HepG2 (cell line): Measurements from ENCODE around the gene HECTD1. TPM values are rescaled to one million over a fixed set of nuclear protein-coding genes. Genes with fewer than 3 reads are reported as not detected.
A peak's percentile ranks its signal among the peaks of the same experiment; 100 is the strongest.

Source experiments
- CCDC6 ChIP-seq: sonication (generic); formaldehyde crosslinking; IDR thresholded peaks from 2 replicates; pipeline ENCODE4 v1.8.1; 2022; ENCODE audit warnings: mild to moderate bottlenecking, missing genetic modification reagents, moderate library complexity
- FOXP1 ChIP-seq, 2 experiments: fragments of 450-650 bp in 1 of 2; IDR thresholded peaks; 2 replicates each; pipeline ENCODE4 v1.6.1; 2017 to 2018; ENCODE audit warnings: antibody characterized with exemption in 1 of 2
- IKZF4 ChIP-seq: sonication (generic); formaldehyde crosslinking; IDR thresholded peaks from 2 replicates; pipeline ENCODE4 v1.5.1; 2020; ENCODE audit warnings: borderline replicate concordance, mild to moderate bottlenecking, low read depth, missing genetic modification reagents; ENCODE audit errors: not compliant biosample characterization
- KLF15 ChIP-seq: sonication (generic); formaldehyde crosslinking; IDR thresholded peaks from 2 replicates; pipeline ENCODE4 v1.8.1; 2023; ENCODE audit warnings: borderline replicate concordance, mild to moderate bottlenecking, inconsistent platforms, missing genetic modification reagents, mixed read lengths
- MTA1 ChIP-seq: sonication (generic); formaldehyde crosslinking; IDR thresholded peaks from 2 replicates; pipeline ENCODE4 v1.4.0; 2020; ENCODE audit warnings: missing genetic modification reagents, mild to moderate bottlenecking, borderline replicate concordance
- NCOR1 ChIP-seq: fragments of 200-600 bp; sonication (generic); IDR thresholded peaks from 2 replicates; pipeline ENCODE4 v1.7.0; 2017; ENCODE audit warnings: antibody characterized with exemption, low read length, borderline replicate concordance
- SPEN ChIP-seq: sonication (generic); formaldehyde crosslinking; IDR thresholded peaks from 2 replicates; pipeline ENCODE4 v1.5.1; 2020; ENCODE audit warnings: low read depth, mild to moderate bottlenecking, missing genetic modification reagents
- SRY ChIP-seq: sonication (generic); formaldehyde crosslinking; IDR thresholded peaks from 2 replicates; pipeline ENCODE4 v1.8.0; 2022; ENCODE audit warnings: mild to moderate bottlenecking, missing genetic modification reagents
- ZBTB38 ChIP-seq: sonication (generic); formaldehyde crosslinking; IDR thresholded peaks from 2 replicates; pipeline ENCODE4 v1.5.1; 2020; ENCODE audit warnings: mild to moderate bottlenecking, missing genetic modification reagents
- ZFP36L2 ChIP-seq: sonication (generic); formaldehyde crosslinking; IDR thresholded peaks from 2 replicates; pipeline ENCODE4 v1.4.0; 2020; ENCODE audit warnings: missing genetic modification reagents
- ZNF234 ChIP-seq: sonication (generic); formaldehyde crosslinking; conservative IDR thresholded peaks from 2 replicates; pipeline ENCODE4 v1.5.1; 2020; ENCODE audit warnings: mild to moderate bottlenecking, missing genetic modification reagents
- ZNF598 ChIP-seq: sonication (generic); formaldehyde crosslinking; IDR thresholded peaks from 2 replicates; pipeline ENCODE4 v1.5.1; 2020; ENCODE audit warnings: mild to moderate bottlenecking, missing genetic modification reagents, borderline replicate concordance
- ZNF7 ChIP-seq: IDR thresholded peaks from 2 replicates; pipeline ENCODE4 v1.6.1; 2016; ENCODE audit warnings: missing biosample characterization, missing genetic modification reagents
- ZNF883 ChIP-seq: sonication (generic); formaldehyde crosslinking; IDR thresholded peaks from 2 replicates; pipeline ENCODE4 v1.5.1; 2020; ENCODE audit warnings: mild to moderate bottlenecking, missing genetic modification reagents; ENCODE audit errors: not compliant biosample characterization
- polyA plus RNA-seq, 8 experiments: library from polyadenylated mRNA; depleted of rRNA in 3 of 8; stranded (reverse) in 7 of 8; unstranded in 1 of 8; fragments of >200 nt; fragmentation: Illumina TruSeq in 4 of 8; extraction: Trizol in 4 of 8; gene quantifications; 2 replicates each; pipeline versions ENCODE4 v1.2.1 to v1.2.3, GENCODE V29; 2011 to 2016; ENCODE audit warnings: low read depth in 4 of 8, missing spikeins in 1 of 8, mixed read lengths in 1 of 8; ENCODE audit not compliant: insufficient read depth in 1 of 8
- total RNA-seq, 5 experiments: library from RNA; depleted of rRNA; stranded (reverse); fragments of >200 nt; fragmentation: Illumina TruSeq; extraction: Trizol; gene quantifications; 2 replicates each; pipeline ENCODE4 v1.2.3, GENCODE V29; 2016; ENCODE audit warnings: low read depth in 1 of 5
- TF ChIP-seq, protein P1 (sequence below): sonication (generic); IDR thresholded peaks from 2 replicates; pipeline ENCODE4 v1.6.1; 2016; ENCODE audit warnings: low read depth, borderline replicate concordance
- TF ChIP-seq, protein P2 (sequence below): sonication (generic); formaldehyde crosslinking; IDR thresholded peaks from 2 replicates; pipeline ENCODE4 v1.8.0; 2022; ENCODE audit warnings: missing genetic modification reagents, low read depth, mild to moderate bottlenecking, borderline replicate concordance
- TF ChIP-seq, protein P3 (sequence below): sonication (generic); formaldehyde crosslinking; IDR thresholded peaks from 2 replicates; pipeline ENCODE4 v1.5.0; 2020; ENCODE audit warnings: missing genetic modification reagents
- TF ChIP-seq, protein P4 (sequence below): sonication (generic); formaldehyde crosslinking; IDR thresholded peaks from 2 replicates; pipeline ENCODE4 v1.8.1; 2023; ENCODE audit warnings: mild to moderate bottlenecking, inconsistent platforms, moderate library complexity, missing genetic modification reagents, borderline replicate concordance

Gene HECTD1
- total and polyA plus RNA-seq, 2 of the 13 experiments (the other 11 are each of a cell fraction or from before 2014, with no cell fraction given) = 312 to 560 TPM

DNA sequence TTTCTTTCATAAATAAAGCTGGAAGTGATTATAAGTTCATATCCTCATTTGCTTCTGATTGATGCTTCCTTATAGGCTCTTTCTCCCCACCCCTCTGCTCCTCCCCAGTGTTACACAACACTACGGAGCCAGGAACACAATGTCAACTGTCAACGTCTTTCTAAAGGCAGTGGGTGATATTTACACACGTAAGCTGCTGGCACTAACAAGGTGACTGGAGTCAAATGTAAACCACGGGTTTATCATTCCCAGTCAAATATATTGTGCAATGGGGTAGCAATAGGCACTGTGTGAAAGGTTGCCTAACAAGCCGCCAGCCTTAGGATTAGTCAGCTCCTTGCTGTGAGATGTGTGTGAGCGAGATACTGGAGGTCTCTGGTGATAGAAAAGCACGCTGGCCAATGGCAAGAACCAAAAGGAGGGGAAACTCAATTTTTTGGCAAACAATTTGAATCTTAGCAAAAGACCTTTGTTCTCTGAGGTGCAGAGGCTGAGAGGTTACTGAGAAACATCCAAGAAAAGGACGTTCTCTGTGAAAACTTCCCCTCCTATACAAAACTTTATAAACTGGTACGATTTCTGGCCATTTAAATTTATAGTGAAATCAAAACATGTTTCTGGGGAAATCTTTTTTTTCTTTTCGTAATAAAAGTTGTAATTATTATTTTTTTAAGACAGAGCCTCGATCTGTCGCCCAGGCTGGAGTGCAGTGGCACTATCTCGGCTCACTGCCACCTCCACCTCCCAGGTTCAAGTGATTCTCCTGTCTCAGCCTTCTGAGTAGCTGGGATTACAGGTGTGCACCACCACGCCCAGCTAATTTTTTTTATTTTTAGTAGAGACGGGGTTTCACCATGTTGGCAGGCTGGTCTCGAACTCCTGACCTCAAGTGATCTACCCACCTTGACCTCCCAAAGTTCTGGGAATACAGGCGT, 22.3 kb upstream of the HECTD1 start (continued):
- no peak for TF ChIP-seq SRY (CRISPR knock-in tag)
- peak; percentile 100 for TF ChIP-seq FOXP1 (IDR thresholded peaks at IDR 0.05)
- peak; percentile 100 for TF ChIP-seq FOXP1 (CRISPR knock-in tag; IDR thresholded peaks at IDR 0.05)
- TF ChIP-seq ZNF234 (CRISPR knock-in tag) = no peak
- TF ChIP-seq, protein P1, sequence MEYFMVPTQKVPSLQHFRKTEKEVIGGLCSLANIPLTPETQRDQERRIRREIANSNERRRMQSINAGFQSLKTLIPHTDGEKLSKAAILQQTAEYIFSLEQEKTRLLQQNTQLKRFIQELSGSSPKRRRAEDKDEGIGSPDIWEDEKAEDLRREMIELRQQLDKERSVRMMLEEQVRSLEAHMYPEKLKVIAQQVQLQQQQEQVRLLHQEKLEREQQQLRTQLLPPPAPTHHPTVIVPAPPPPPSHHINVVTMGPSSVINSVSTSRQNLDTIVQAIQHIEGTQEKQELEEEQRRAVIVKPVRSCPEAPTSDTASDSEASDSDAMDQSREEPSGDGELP = peak; percentile 98
- peak; percentile 74; the same call in 1 of the 2 replicates for TF ChIP-seq ZNF7 (CRISPR knock-in tag)
- peak; percentile 100 for TF ChIP-seq CCDC6
- peak; percentile 92 for TF ChIP-seq ZFP36L2 (CRISPR knock-in tag)
- TF ChIP-seq ZNF598 (CRISPR knock-in tag) = peak; percentile 82; the same call in 1 of the 2 replicates
- TF ChIP-seq ZNF883 (CRISPR knock-in tag) = peak; percentile 95
- peak; percentile 98 for TF ChIP-seq ZBTB38 (CRISPR knock-in tag)
- TF ChIP-seq, protein P2, sequence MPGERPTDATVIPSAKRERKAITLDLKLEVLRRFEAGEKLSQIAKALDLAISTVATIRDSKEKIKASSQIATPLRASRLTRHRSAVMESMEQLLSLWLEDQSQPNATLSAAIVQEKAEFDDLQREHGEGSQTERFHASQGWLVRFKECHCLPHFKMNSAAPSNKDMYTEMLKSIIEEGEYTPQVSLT (CRISPR knock-in tag) = peak; percentile 98; the same call in 1 of the 2 replicates
- peak; percentile 99 for TF ChIP-seq MTA1 (CRISPR knock-in tag)
- TF ChIP-seq, protein P3, sequence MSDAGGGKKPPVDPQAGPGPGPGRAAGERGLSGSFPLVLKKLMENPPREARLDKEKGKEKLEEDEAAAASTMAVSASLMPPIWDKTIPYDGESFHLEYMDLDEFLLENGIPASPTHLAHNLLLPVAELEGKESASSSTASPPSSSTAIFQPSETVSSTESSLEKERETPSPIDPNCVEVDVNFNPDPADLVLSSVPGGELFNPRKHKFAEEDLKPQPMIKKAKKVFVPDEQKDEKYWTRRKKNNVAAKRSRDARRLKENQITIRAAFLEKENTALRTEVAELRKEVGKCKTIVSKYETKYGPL (CRISPR knock-in tag) = peak; percentile 100
- TF ChIP-seq IKZF4 (CRISPR knock-in tag) = peak; percentile 97
- TF ChIP-seq SPEN (CRISPR knock-in tag) = peak; percentile 98
- peak; percentile 100 for TF ChIP-seq NCOR1
- TF ChIP-seq, protein P4, sequence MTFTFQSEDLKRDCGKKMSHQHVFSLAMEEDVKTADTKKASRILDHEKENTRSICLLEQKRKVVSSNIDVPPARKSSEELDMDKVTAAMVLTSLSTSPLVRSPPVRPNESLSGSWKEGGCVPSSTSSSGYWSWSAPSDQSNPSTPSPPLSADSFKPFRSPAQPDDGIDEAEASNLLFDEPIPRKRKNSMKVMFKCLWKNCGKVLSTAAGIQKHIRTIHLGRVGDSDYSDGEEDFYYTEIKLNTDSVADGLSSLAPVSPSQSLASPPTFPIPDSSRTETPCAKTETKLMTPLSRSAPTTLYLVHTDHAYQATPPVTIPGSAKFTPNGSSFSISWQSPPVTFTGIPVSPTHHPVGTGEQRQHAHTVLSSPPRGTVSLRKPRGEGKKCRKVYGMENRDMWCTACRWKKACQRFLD = peak; percentile 94; the same call in 1 of the 2 replicates
- TF ChIP-seq KLF15 (CRISPR knock-in tag) = peak; percentile 95; the same call in 1 of the 2 replicates
- TF ChIP-seq, all 625 proteins: peak for 491
